ENCODE measurements around the gene TEX2. TPM values are rescaled to one million over a fixed set of nuclear protein-coding genes. Genes with fewer than 3 reads are reported as not detected.

TEX2 gene
- total and polyA plus RNA-seq, 9 of the 15 experiments (the other 6 are each of a cell fraction or from before 2014, with no cell fraction given): 4.1 to 27.6 (median 19.3) TPM

GRCh38 chr17:64213995-64214811 is 48.9 kb downstream of the TEX2 start (continued):
- TF ChIP-seq ZBTB2 (IDR thresholded peaks at IDR 0.05): peak; percentile 66; the same call in 1 of the 2 replicates
- TF ChIP-seq MBD2 (IDR thresholded peaks at IDR 0.05; ENCODE audit: borderline replicate concordance, low read depth): no peak
- no peak for TF ChIP-seq ATF2 (CRISPR knock-in tag; IDR thresholded peaks at IDR 0.05)
- TF ChIP-seq TARDBP (IDR thresholded peaks at IDR 0.05): no peak
- no peak for TF ChIP-seq ZNF175 (CRISPR knock-in tag; IDR thresholded peaks at IDR 0.05; ENCODE audit: low read depth)
- TF ChIP-seq ZBTB7A (IDR thresholded peaks at IDR 0.05; ENCODE audit: borderline replicate concordance, control insufficient read depth, low read depth, low read length): no peak
- TF ChIP-seq CUX1 (CRISPR knock-in tag; IDR thresholded peaks at IDR 0.05): no peak
- no peak for TF ChIP-seq SNIP1 (IDR thresholded peaks at IDR 0.05; ENCODE audit: low read depth)
- no peak for TF ChIP-seq ZNF75A (CRISPR knock-in tag; IDR thresholded peaks at IDR 0.05)
- no peak for TF ChIP-seq HIVEP1 (CRISPR knock-in tag; IDR thresholded peaks at IDR 0.05)
- no peak for TF ChIP-seq HMG20B (CRISPR knock-in tag; IDR thresholded peaks at IDR 0.05)
- no peak for TF ChIP-seq JUNB (CRISPR knock-in tag; conservative IDR thresholded peaks at IDR 0.05)
- no peak for TF ChIP-seq ZZZ3 (IDR thresholded peaks at IDR 0.05)
- no peak for TF ChIP-seq CEBPB (tag; IDR thresholded peaks at IDR 0.05)
- TF ChIP-seq PRPF4 (IDR thresholded peaks at IDR 0.05; ENCODE audit: insufficient read depth, low read depth, low read length, poor library complexity, severe bottlenecking): no peak
- TF ChIP-seq NR2C1 (IDR thresholded peaks at IDR 0.05): no peak
- no peak for TF ChIP-seq NR2C1 (tag; IDR thresholded peaks at IDR 0.05)
- TF ChIP-seq PTRF (tag; IDR thresholded peaks at IDR 0.05): no peak
